ENCODE measurements around the gene HCN4. TPM values are rescaled to one million over a fixed set of nuclear protein-coding genes. Genes with fewer than 3 reads are reported as not detected.

Gene HCN4
- total RNA-seq, 1 donor from 2014 or later, result 0.41 TPM

GRCh38 chr15:73375012-73375411 is 6.3 kb upstream of the HCN4 start:
- Histone ChIP-seq H3K27ac (no peak overlapping the region), H3K79me2 (ENCODE audit: low read depth) (no peaks in the 10 kb centered on the region), H3K9me3 (ENCODE audit: low read depth) (no peaks in the 10 kb centered on the region), H3F3A (ENCODE audit: low read depth) (no peaks in the 10 kb centered on the region), H3K27me3 (peaks cover 20% of the 10 kb centered on the region), H3K9ac (no peak overlapping the region), H3K4me2 (no peak overlapping the region), H3K4me1 (peaks cover 3% of the 10 kb centered on the region), H3K36me3 (no peaks in the 10 kb centered on the region), H2AFZ (replicated peaks) (no peak overlapping the region), H3K4me3 (no peak overlapping the region), H4K20me1 (ENCODE audit: low read depth) (no peaks in the 10 kb centered on the region)
- Mint-ChIP-seq H3K4me1 (peaks cover 19% of the 10 kb centered on the region), H3K27me3 (ENCODE audit: insufficient read depth, low read depth) (peaks cover 28% of the 10 kb centered on the region), H3K9me3 (no peaks in the 10 kb centered on the region), H3K4me3 (no peak overlapping the region), H3K36me3 (no peaks in the 10 kb centered on the region), H3K27ac (peak overlapping the region; percentile 17)
- TF ChIP-seq, protein P1, sequence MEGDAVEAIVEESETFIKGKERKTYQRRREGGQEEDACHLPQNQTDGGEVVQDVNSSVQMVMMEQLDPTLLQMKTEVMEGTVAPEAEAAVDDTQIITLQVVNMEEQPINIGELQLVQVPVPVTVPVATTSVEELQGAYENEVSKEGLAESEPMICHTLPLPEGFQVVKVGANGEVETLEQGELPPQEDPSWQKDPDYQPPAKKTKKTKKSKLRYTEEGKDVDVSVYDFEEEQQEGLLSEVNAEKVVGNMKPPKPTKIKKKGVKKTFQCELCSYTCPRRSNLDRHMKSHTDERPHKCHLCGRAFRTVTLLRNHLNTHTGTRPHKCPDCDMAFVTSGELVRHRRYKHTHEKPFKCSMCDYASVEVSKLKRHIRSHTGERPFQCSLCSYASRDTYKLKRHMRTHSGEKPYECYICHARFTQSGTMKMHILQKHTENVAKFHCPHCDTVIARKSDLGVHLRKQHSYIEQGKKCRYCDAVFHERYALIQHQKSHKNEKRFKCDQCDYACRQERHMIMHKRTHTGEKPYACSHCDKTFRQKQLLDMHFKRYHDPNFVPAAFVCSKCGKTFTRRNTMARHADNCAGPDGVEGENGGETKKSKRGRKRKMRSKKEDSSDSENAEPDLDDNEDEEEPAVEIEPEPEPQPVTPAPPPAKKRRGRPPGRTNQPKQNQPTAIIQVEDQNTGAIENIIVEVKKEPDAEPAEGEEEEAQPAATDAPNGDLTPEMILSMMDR (IDR thresholded peaks at IDR 0.05), result no peak
- no peak for TF ChIP-seq EZH2phosphoT487 (IDR thresholded peaks at IDR 0.05)
- TF ChIP-seq EZH2 (IDR thresholded peaks at IDR 0.05), result no peak
- no peak for DNase-seq (ENCODE audit: low spot score)

DNA sequence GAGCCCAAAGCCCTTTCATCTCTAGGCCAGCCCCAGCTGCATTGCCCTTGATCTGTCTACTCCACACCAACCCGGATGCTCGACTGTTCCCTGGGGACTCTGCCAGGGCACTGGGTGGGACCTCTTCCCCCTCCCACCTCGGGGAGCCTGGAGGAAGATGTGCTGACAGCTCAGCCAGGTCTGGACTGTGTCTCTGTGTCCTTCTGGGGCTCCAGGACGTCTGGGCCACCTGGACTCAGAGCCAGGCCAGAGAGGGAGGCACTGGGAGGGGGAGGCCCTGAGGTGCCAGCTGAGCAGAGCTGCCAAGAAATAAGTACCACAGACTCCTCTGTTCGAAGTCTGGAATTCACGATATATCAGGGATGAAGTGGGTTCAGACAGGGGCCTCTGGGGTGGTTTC is 5.8 kb upstream of the HCN4 start:
- Histone ChIP-seq H3K36me3 (no peaks in the 10 kb centered on the region), H4K20me1 (ENCODE audit: low read depth) (no peaks in the 10 kb centered on the region), H3K9ac (no peak overlapping the region), H3F3A (ENCODE audit: low read depth) (no peaks in the 10 kb centered on the region), H3K79me2 (ENCODE audit: low read depth) (no peaks in the 10 kb centered on the region), H3K4me2 (no peak overlapping the region), H3K27me3 (peaks cover 25% of the 10 kb centered on the region), H3K4me1 (peaks cover 4% of the 10 kb centered on the region), H3K27ac (no peak overlapping the region), H3K4me3 (no peak overlapping the region), H3K9me3 (ENCODE audit: low read depth) (no peaks in the 10 kb centered on the region), H2AFZ (replicated peaks) (no peak overlapping the region)
- H3K4me1 Mint-ChIP-seq, result peaks cover 19% of the 10 kb centered on the region
- no peaks in the 10 kb centered on the region for H3K9me3 Mint-ChIP-seq
- TF ChIP-seq EZH2 (IDR thresholded peaks at IDR 0.05) (no peak), EZH2phosphoT487 (IDR thresholded peaks at IDR 0.05) (no peak)
- TF ChIP-seq, protein P1 (IDR thresholded peaks at IDR 0.05), result no peak
- peaks cover 32% of the 10 kb centered on the region for H3K27me3 Mint-ChIP-seq (ENCODE audit: insufficient read depth, low read depth)
- no peak overlapping the region for H3K27ac Mint-ChIP-seq
- no peaks in the 10 kb centered on the region for H3K36me3 Mint-ChIP-seq
- no peak overlapping the region for H3K4me3 Mint-ChIP-seq
- no peak for DNase-seq (ENCODE audit: low spot score)

- Histone ChIP-seq H3K79me2 (ENCODE audit: low read depth) (no peaks in the 10 kb centered on the region), H4K20me1 (ENCODE audit: low read depth) (no peaks in the 10 kb centered on the region), H3F3A (ENCODE audit: low read depth) (no peaks in the 10 kb centered on the region), H3K4me1 (peaks cover 4% of the 10 kb centered on the region), H3K36me3 (no peaks in the 10 kb centered on the region), H3K27ac (no peak overlapping the region), H3K27me3 (peaks cover 38% of the 10 kb centered on the region), H3K4me3 (no peak overlapping the region), H2AFZ (replicated peaks) (no peak overlapping the region), H3K9me3 (ENCODE audit: low read depth) (no peaks in the 10 kb centered on the region), H3K9ac (no peak overlapping the region), H3K4me2 (no peak overlapping the region)
- Mint-ChIP-seq H3K4me1 (peaks cover 19% of the 10 kb centered on the region), H3K9me3 (no peaks in the 10 kb centered on the region), H3K27me3 (ENCODE audit: insufficient read depth, low read depth) (peaks cover 39% of the 10 kb centered on the region), H3K27ac (no peak overlapping the region), H3K4me3 (no peak overlapping the region), H3K36me3 (no peaks in the 10 kb centered on the region)
- TF ChIP-seq EZH2phosphoT487 (IDR thresholded peaks at IDR 0.05) (no peak), EZH2 (IDR thresholded peaks at IDR 0.05) (no peak)
- TF ChIP-seq, protein P1 (IDR thresholded peaks at IDR 0.05), result no peak
- DNase-seq (ENCODE audit: low spot score), result no peak
Observed at GRCh38 chr15:73373221-73373620, 4.5 kb upstream of the HCN4 start.

Measured in neural progenitor cell (in vitro differentiated cells).